A673 (cell line): ENCODE data around the gene HESX1. TPM values are rescaled to one million over a fixed set of nuclear protein-coding genes. Genes with fewer than 3 reads are reported as not detected.

Source experiments
- BruUV-seq: library from RNA; stranded (reverse); fragments of 400-500 nt; replicated peaks from 2 replicates; lab custom pipeline; 2021; lab: Mats Ljungman, UMichigan
- CTCF ChIA-PET: fragments of 300-600 bp; sonication (Branson Sonifier 250); formaldehyde crosslinking; loops from one replicate; lab custom pipeline; 2022; ENCODE audit warnings: antibody characterized with exemption; lab: Charles Lee
- POLR2A ChIA-PET: fragments of 300-600 bp; sonication (Branson Sonifier 250); formaldehyde crosslinking; loops from one replicate; lab custom pipeline; 2022; ENCODE audit warnings: antibody characterized with exemption; ENCODE audit not compliant: low non-redundant PET; lab: Charles Lee
- DNase-seq: peaks from one replicate; pipeline ENCODE4 v3.0.0-alpha.2; 2015; ENCODE audit warnings: low spot score
- H3K27ac ChIP-seq: fragments of 200-600 bp; sonication (generic); 2 replicates; pipeline ENCODE4 v1.5.1; 2016; ENCODE audit warnings: mixed run types, low read depth, mild to moderate bottlenecking, mixed read lengths, antibody characterized with exemption, low read length; ENCODE audit not compliant: poor library complexity, severe bottlenecking
- H3K27me3 ChIP-seq: fragments of 200-600 bp; sonication (generic); replicated peaks from 2 replicates; pipeline ENCODE4 v1.6.1; 2017; ENCODE audit warnings: mixed run types, low read depth, mild to moderate bottlenecking, mixed read lengths, antibody characterized with exemption, low read length; ENCODE audit not compliant: insufficient read depth, poor library complexity
- H3K36me3 ChIP-seq: fragments of 200-600 bp; sonication (generic); 2 replicates; pipeline ENCODE4 v1.6.1; 2016; ENCODE audit warnings: mixed run types, mild to moderate bottlenecking, mixed read lengths, antibody characterized with exemption, low read length; ENCODE audit not compliant: insufficient read depth, poor library complexity, severe bottlenecking
- H3K4me1 ChIP-seq: fragments of 200-600 bp; sonication (generic); 2 replicates; pipeline ENCODE4 v1.6.1; 2017; ENCODE audit warnings: mixed run types, mild to moderate bottlenecking, mixed read lengths, antibody characterized with exemption, low read length; ENCODE audit not compliant: insufficient read depth, poor library complexity, severe bottlenecking
- H3K4me3 ChIP-seq: fragments of 200-600 bp; sonication (generic); 2 replicates; pipeline ENCODE4 v1.5.1; 2016; ENCODE audit warnings: low read depth, mixed run types, mild to moderate bottlenecking, mixed read lengths, low read length; ENCODE audit not compliant: poor library complexity, severe bottlenecking
- H3K9me3 ChIP-seq: fragments of 200-600 bp; sonication (generic); 2 replicates; pipeline ENCODE4 v1.6.1; 2016; ENCODE audit warnings: mixed run types, low read depth, mild to moderate bottlenecking, mixed read lengths, antibody characterized with exemption, low read length; ENCODE audit not compliant: poor library complexity, severe bottlenecking
- EZH2 ChIP-seq: fragments of 200-600 bp; sonication (generic); IDR thresholded peaks from 2 replicates; pipeline ENCODE4 v1.6.1; 2017; ENCODE audit warnings: borderline replicate concordance, low read depth, mild to moderate bottlenecking, mixed read lengths, antibody characterized with exemption, low read length; ENCODE audit not compliant: poor library complexity, severe bottlenecking
- intact Hi-C: fragments of 100-400 bp; cut with micrococcal nuclease; formaldehyde crosslinking; loops from one replicate; pipeline ENCODE4 v1.10.0; 2022; ENCODE audit not compliant: unreplicated experiment
- total RNA-seq: library from RNA; stranded (reverse); gene quantifications from 2 replicates; pipeline ENCODE4 v1.2.3, GENCODE V29; 2021
- TF ChIP-seq, protein P1 (sequence below): fragments of 300-800, 200-600 bp; sonication (generic); conservative IDR thresholded peaks from 2 replicates; pipeline ENCODE4 v1.5.1; 2017; ENCODE audit warnings: low read depth, mild to moderate bottlenecking, antibody characterized with exemption, low read length, moderate library complexity, mixed read lengths

The HESX1 gene
- total RNA-seq, 1 experiment from 2014 or later: not detected

DNA sequence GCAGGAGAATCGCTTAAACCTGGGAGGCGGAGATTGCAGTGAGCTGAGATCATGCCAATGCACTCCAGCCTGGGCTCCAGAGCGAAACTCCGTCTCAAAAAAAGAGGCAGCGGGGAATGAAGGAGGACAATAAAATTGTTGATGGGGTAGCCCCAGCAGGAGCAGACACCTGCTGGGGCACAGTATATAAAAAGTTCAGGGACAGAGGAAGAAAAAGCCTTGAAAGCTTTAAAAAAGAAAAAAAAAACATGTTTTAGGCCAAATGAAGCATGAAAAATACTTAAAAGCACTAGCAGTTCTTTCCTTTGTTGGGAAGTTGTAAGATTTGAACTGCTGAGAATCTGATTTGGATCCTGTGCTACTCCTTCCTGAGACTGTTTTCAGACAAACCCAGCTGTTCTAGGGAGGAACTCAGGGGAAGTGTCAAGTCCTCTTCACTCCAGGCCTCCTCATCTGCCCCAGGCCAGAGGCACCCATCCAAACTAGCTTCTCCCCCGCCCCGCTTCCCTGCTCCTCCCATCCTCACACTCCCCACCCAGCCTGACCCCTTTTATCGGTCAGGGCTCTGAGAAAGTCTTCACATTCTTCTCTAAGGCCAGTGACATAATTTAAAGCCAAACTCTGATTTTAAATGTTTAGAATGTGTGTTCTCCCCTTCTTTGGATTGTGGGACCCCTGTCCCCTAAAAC is 39.6 kb downstream of the HESX1 start:
- no TSS peak for BruUV-seq
- peak; percentile 70 for DNase-seq
- POLR2A ChIA-PET: interaction anchor here (0.6 kb wide), 1 partner anchor 59 kb away, joined by 4 read pairs; no protein-coding TSS in a partner anchor
- Histone ChIP-seq H3K27ac (peak overlapping the region; percentile 54), H3K36me3 (no peaks in the 10 kb centered on the region), H3K27me3 (peaks cover 4% of the 10 kb centered on the region), H3K9me3 (no peaks in the 10 kb centered on the region), H3K4me3 (no peak overlapping the region), H3K4me1 (peaks cover 38% of the 10 kb centered on the region)
- CTCF ChIA-PET: no interaction called here
- TF ChIP-seq EZH2: no peak
- intact Hi-C loops: no loop called here

DNA sequence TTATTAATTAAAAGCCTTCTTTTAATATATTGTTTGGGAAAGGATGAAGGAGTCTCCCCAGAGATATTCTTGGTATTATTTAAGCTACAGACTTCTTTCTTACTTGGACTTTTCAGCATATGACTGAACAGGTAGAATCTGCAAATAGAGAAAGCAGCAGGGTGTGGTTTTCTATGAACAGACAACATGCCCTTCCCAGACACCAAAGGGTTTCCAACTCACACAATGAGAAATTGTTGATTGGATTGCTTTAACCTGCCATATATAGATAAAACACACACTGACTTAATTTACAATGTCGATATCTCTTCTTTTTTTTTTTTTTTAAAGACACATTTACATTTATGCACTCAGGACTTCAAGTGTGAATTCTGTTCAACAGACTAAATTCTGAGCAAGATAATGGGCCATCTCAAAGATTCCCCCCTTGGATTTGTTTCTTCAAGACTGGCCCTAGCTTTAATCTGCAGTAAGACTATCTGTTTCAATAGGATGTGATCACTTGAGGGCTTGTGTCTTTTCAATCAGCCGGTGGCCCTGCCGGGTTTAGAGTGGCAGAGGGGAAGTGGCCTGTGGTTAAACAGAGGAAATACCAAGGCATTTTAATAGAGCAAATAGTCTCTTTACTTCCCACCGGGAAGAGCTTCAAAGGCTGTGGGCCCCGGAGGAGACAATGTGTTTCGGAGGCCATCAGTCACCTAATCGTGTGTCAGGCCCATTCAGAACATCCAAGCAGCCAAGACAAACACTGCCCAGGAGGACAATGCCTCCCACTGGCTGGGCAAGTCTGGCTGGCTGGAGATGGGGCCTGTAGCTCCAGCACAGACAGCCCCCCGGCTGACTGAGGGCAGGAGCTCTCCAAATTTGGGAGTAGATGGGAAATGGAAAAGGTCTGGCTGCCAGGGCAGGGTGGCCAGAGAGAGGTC is 40.7 kb downstream of the HESX1 start:
- TF ChIP-seq EZH2: no peak
- TF ChIP-seq, protein P1, sequence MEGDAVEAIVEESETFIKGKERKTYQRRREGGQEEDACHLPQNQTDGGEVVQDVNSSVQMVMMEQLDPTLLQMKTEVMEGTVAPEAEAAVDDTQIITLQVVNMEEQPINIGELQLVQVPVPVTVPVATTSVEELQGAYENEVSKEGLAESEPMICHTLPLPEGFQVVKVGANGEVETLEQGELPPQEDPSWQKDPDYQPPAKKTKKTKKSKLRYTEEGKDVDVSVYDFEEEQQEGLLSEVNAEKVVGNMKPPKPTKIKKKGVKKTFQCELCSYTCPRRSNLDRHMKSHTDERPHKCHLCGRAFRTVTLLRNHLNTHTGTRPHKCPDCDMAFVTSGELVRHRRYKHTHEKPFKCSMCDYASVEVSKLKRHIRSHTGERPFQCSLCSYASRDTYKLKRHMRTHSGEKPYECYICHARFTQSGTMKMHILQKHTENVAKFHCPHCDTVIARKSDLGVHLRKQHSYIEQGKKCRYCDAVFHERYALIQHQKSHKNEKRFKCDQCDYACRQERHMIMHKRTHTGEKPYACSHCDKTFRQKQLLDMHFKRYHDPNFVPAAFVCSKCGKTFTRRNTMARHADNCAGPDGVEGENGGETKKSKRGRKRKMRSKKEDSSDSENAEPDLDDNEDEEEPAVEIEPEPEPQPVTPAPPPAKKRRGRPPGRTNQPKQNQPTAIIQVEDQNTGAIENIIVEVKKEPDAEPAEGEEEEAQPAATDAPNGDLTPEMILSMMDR: no peak
- H3K4me1 ChIP-seq: peaks cover 41% of the 10 kb centered on the region
- intact Hi-C loops: no loop called here
- ChIA-PET POLR2A (interaction anchor here (0.5 to 1.0 kb wide), 3 partner anchors 15 to 1069 kb away, joined by 3 to 5 read pairs (median 3); no protein-coding TSS in a partner anchor), CTCF (no interaction called here)
- H3K36me3 ChIP-seq: no peaks in the 10 kb centered on the region
- peak; percentile 91 for DNase-seq
- no TSS peak for BruUV-seq
- H3K27me3 ChIP-seq: no peaks in the 10 kb centered on the region
- H3K9me3 ChIP-seq: no peaks in the 10 kb centered on the region
- no peak overlapping the region for H3K4me3 ChIP-seq
- peak overlapping the region; percentile 60 for H3K27ac ChIP-seq

- intact Hi-C loops: no loop called here
- CTCF ChIA-PET: no interaction called here
- Histone ChIP-seq H3K27me3 (no peaks in the 10 kb centered on the region), H3K4me1 (peaks cover 41% of the 10 kb centered on the region), H3K9me3 (no peaks in the 10 kb centered on the region), H3K36me3 (no peaks in the 10 kb centered on the region), H3K4me3 (no peak overlapping the region), H3K27ac (peak overlapping the region; percentile 60)
- TF ChIP-seq EZH2: no peak
- TF ChIP-seq, protein P1: no peak
- peak; percentile 74 for DNase-seq
- no TSS peak for BruUV-seq
- POLR2A ChIA-PET: interaction anchor here (0.5 to 1.0 kb wide), 3 partner anchors 16 to 1070 kb away, joined by 3 to 13 read pairs (median 3); no protein-coding TSS in a partner anchor
These were observed 41.5 kb downstream of the HESX1 start for GRCh38 chr3:57158325-57158724.
